Tibial artery (tissue), 4 donors: Measurements from ENCODE around the gene ONECUT2.
A peak's percentile ranks its signal among the peaks of the same experiment; 100 is the strongest.

Experiments
- DNase-seq, 2 donors: peaks; one replicate each; pipeline ENCODE4 v3.0.0-alpha.2; 2019
- H3K27ac ChIP-seq, 2 donors: fragments of 200-600 bp; sonication (generic) in 1 of 2; 1 replicate in 1 of 2; 2 replicates in 1 of 2; pipeline ENCODE4 v1.5.1; 2018 to 2019; ENCODE audit warnings: mild to moderate bottlenecking in 1 of 2
- H3K27me3 ChIP-seq, 2 donors: fragments of 200-600 bp; sonication (generic) in 1 of 2; one replicate each; pipeline versions ENCODE4 v1.5.1 to v1.6.0; 2016 to 2019
- H3K36me3 ChIP-seq, 3 donors: fragments of 200-600 bp; sonication (generic) in 2 of 3; one replicate each; pipeline ENCODE4 v1.5.1; 2016 to 2019; ENCODE audit warnings: mild to moderate bottlenecking in 2 of 3
- H3K4me1 ChIP-seq, 4 donors: fragments of 200-600 bp; sonication (generic) in 2 of 4; 1 replicate in 3 of 4; 2 replicates in 1 of 4; pipeline ENCODE4 v1.5.1; 2016 to 2019
- H3K4me3 ChIP-seq, 2 donors: fragments of 200-600 bp; sonication (generic) in 1 of 2; 1 replicate in 1 of 2; 2 replicates in 1 of 2; pipeline ENCODE4 v1.5.1; 2018 to 2019; ENCODE audit warnings: mild to moderate bottlenecking in 2 of 2
- H3K9me3 ChIP-seq, 3 donors: fragments of 200-600 bp; sonication (generic) in 1 of 3; one replicate each; pipeline ENCODE4 v1.5.1; 2016 to 2019
- intact Hi-C: fragments of 100-400 bp; cut with DNase I; formaldehyde crosslinking; loops from one replicate; pipeline ENCODE4 v1.15.0; 2023; ENCODE audit warnings: low total_unique reads
- TF ChIP-seq, protein P1 (sequence below), 2 experiments: fragments of 200-600 bp in 1 of 2; fragments of 450-650 bp in 1 of 2; IDR thresholded peaks; one replicate each; pipeline ENCODE4 v1.5.1; 2017 to 2019; ENCODE audit warnings: antibody characterized with exemption in 2 of 2, mild to moderate bottlenecking in 1 of 2, moderate library complexity in 1 of 2

The ONECUT2 gene

DNA sequence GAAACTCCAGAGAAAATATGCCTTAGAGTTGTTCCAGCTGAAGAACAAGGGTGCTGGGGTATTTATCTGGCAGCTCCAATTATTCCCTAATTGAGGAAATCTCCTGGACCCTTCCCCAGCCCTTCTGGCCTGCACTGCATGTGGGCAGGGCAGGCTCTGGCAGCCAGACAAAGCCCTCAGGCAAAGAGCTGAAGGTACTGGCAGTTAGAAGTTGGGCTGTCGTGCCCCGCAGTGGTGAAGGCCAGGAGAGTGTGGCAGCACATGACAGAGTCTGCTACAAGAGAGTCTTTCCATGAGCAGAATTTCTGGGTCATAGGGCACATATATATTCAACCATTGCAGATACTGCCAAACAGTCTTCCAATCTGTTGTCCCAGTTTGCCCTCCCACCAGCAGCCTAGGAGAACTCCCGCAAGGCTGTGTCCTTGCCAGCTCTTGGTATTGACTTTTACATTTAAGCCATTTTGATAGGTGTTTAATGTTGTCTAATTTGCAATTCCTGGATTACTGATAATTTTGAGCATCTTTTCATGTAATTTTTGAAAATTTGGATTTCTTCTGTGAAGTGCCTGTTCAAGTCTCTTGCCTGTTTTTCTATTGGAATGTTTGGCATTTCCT is 26.6 kb downstream of the ONECUT2 start:
- no peak overlapping the region for H3K27ac ChIP-seq
- H3K4me3 ChIP-seq, result no peak overlapping the region
- no peaks in the 10 kb centered on the region for H3K36me3 ChIP-seq
- intact Hi-C loops, result no loop called here
- H3K27me3 ChIP-seq, result no peaks in the 10 kb centered on the region
- no peaks in the 10 kb centered on the region for H3K9me3 ChIP-seq
- H3K4me1 ChIP-seq, result peaks cover 0 to 18% (median 5%) of the 10 kb centered on the region in 4 donors
- no peak for DNase-seq
- TF ChIP-seq, protein P1, sequence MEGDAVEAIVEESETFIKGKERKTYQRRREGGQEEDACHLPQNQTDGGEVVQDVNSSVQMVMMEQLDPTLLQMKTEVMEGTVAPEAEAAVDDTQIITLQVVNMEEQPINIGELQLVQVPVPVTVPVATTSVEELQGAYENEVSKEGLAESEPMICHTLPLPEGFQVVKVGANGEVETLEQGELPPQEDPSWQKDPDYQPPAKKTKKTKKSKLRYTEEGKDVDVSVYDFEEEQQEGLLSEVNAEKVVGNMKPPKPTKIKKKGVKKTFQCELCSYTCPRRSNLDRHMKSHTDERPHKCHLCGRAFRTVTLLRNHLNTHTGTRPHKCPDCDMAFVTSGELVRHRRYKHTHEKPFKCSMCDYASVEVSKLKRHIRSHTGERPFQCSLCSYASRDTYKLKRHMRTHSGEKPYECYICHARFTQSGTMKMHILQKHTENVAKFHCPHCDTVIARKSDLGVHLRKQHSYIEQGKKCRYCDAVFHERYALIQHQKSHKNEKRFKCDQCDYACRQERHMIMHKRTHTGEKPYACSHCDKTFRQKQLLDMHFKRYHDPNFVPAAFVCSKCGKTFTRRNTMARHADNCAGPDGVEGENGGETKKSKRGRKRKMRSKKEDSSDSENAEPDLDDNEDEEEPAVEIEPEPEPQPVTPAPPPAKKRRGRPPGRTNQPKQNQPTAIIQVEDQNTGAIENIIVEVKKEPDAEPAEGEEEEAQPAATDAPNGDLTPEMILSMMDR (IDR thresholded peaks at IDR 0.05), result no peak

DNA sequence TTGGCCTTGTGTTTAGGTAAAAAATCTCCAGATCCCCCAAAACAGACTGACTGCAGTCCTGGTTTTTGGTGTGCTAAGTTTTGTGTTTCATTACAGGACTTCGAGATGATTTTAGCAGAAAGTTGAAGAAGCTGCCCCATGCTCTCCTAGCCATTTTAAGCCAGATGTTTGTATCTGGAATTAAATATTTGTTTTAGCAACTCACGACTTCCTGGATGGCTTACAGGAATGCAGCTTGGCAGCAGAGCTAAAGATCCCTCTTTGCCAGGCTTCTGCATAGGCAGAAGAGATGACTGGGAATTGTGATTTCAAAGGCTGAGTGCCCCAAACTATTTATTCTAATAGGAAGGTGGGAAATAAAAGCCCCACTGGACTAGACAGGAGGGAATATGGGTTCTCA is 31.1 kb downstream of the ONECUT2 start:
- H3K4me1 ChIP-seq, result peaks cover 0 to 23% (median 6%) of the 10 kb centered on the region in 4 donors
- no peaks in the 10 kb centered on the region for H3K27me3 ChIP-seq
- TF ChIP-seq, protein P1 (IDR thresholded peaks at IDR 0.05), result no peak
- H3K9me3 ChIP-seq, result no peaks in the 10 kb centered on the region
- H3K27ac ChIP-seq, result no peak overlapping the region
- DNase-seq, result no peak
- no peak overlapping the region for H3K4me3 ChIP-seq
- intact Hi-C loops, result no loop called here
- no peaks in the 10 kb centered on the region for H3K36me3 ChIP-seq

DNA sequence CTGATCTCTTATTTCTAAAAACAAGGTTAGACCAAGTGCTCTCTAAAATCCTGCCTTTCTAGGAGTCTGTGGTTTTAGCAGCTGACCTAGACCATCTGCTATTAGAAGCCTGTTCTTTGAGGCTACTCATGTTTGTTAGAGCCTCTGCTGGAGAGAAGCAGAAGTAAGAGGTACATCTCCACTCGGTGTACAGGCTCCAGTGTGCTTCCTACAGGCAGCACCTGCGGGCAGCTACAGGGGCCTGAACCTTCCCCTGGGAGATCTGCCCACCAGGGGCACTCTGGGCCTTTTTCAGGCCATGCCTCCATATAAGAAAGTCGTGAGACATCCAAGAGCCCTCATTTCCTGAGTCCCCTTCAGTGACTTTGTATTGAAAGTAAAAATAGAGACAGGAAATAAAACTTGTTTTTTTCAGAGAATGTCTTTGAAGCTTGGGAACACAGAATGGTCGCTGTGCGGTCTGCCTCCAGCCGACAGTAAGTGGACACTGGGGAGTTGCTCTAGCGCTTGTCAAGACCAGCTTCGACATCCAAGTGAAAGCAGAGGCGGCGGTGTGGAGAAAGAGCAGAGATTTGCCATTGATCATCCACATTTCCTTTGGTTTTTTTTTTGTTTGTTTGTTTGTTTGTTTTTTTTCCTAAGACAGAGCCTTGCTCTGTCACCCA is 31.7 kb downstream of the ONECUT2 start:
- Histone ChIP-seq H3K36me3 (no peaks in the 10 kb centered on the region), H3K27me3 (no peaks in the 10 kb centered on the region), H3K27ac (no peak overlapping the region), H3K4me1 (peaks cover 0 to 23% (median 6%) of the 10 kb centered on the region in 4 donors), H3K9me3 (no peaks in the 10 kb centered on the region), H3K4me3 (no peak overlapping the region)
- intact Hi-C loops, result no loop called here
- TF ChIP-seq, protein P1 (IDR thresholded peaks at IDR 0.05), result peak in 1 of 2 experiments; percentile 8
- DNase-seq, result no peak

DNA sequence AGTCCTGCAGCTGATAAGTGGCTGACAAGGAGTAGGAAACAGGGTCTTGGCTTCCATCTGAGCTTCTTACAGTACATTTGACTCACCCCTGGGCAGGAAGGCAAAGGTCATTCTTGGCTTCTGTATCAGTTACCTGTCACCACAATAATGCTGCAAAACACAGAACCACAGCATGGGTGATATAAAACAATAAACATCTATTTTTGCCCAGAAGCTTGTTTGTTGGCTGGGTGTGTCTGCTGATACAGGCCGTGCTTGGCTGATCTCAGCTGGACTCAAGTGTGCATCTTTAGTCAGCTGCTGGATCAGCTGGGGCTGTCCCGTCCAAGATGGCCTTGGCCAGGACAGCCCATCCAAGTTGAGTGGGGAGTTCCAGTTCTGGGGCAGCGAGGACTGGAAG is 34.7 kb downstream of the ONECUT2 start:
- Histone ChIP-seq H3K36me3 (no peaks in the 10 kb centered on the region), H3K27ac (no peak overlapping the region), H3K27me3 (peaks cover 0 to 5% of the 10 kb centered on the region in 2 donors), H3K9me3 (no peaks in the 10 kb centered on the region), H3K4me3 (no peak overlapping the region), H3K4me1 (peaks cover 0 to 18% (median 6%) of the 10 kb centered on the region in 4 donors)
- TF ChIP-seq, protein P1 (IDR thresholded peaks at IDR 0.05), result no peak
- intact Hi-C loops, result no loop called here
- no peak for DNase-seq

DNA sequence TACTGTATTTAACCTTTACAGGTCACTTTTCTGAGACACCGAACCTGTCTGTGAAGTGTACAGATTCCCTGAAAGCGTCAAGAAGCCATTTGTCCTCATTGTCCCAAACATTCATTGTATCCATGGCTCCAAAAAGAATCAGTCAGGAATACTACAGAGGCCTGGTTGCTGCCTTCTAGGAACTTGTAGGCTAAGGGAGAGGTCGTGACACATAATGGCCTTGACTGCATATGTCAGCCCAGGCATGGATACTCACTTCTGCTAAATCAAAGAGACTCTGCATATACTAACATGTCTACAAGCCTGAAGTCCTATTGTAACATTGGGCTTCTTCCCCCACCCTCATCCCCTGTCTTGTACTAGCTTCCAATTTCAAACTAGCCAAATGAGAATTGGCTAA is 40.2 kb downstream of the ONECUT2 start:
- intact Hi-C loops, result no loop called here
- no peak overlapping the region for H3K4me3 ChIP-seq

More for the DNA sequence above, 40.2 kb downstream of the ONECUT2 start:
- no peak for DNase-seq
- Histone ChIP-seq H3K4me1 (no peaks in the 10 kb centered on the region), H3K27me3 (peaks cover 0 to 9% of the 10 kb centered on the region in 2 donors), H3K9me3 (no peaks in the 10 kb centered on the region), H3K36me3 (no peaks in the 10 kb centered on the region), H3K27ac (no peak overlapping the region)
- TF ChIP-seq, protein P1 (IDR thresholded peaks at IDR 0.05), result no peak
